Liver (tissue), 9 donors: Measurements from ENCODE around the gene STK11. TPM values are rescaled to one million over a fixed set of nuclear protein-coding genes. Genes with fewer than 3 reads are reported as not detected.

Source experiments
- DNase-seq: peaks from one replicate; pipeline ENCODE4 v3.0.0-alpha.2; 2017; ENCODE audit warnings: low spot score
- H3K27ac ChIP-seq, 2 donors: one replicate each; pipeline ENCODE4 v1.7.0; 2013; ENCODE audit warnings: inconsistent platforms in 2 of 2, low read length in 2 of 2, control low read depth in 1 of 2, low read depth in 1 of 2, mild to moderate bottlenecking in 1 of 2
- H3K27me3 ChIP-seq, 4 donors: one replicate each; pipeline versions ENCODE4 v1.6.1 to v1.7.0; 2013; ENCODE audit warnings: low read length in 3 of 4, inconsistent platforms in 1 of 4, mild to moderate bottlenecking in 1 of 4, moderate library complexity in 1 of 4; ENCODE audit not compliant: control insufficient read depth in 4 of 4, insufficient read depth in 4 of 4
- H3K36me3 ChIP-seq, 4 donors: one replicate each; pipeline versions ENCODE4 v1.6.1 to v1.7.0; 2013; ENCODE audit warnings: low read length in 3 of 4, mild to moderate bottlenecking in 3 of 4, low read depth in 1 of 4, moderate library complexity in 1 of 4; ENCODE audit not compliant: control insufficient read depth in 4 of 4, insufficient read depth in 3 of 4
- H3K4me1 ChIP-seq, 4 donors: one replicate each; pipeline versions ENCODE4 v1.6.1 to v1.7.0; 2013; ENCODE audit warnings: low read length in 3 of 4, mild to moderate bottlenecking in 3 of 4, moderate library complexity in 1 of 4; ENCODE audit not compliant: control insufficient read depth in 4 of 4, insufficient read depth in 4 of 4
- H3K4me3 ChIP-seq, 3 donors: one replicate each; pipeline versions ENCODE4 v1.6.1 to v1.7.0; 2013; ENCODE audit warnings: low read length in 3 of 3, control low read depth in 1 of 3, low read depth in 1 of 3, mild to moderate bottlenecking in 1 of 3
- H3K9ac ChIP-seq, 2 donors: one replicate each; pipeline ENCODE4 v1.7.0; 2013; ENCODE audit warnings: low read length in 2 of 2, mild to moderate bottlenecking in 2 of 2, moderate library complexity in 2 of 2, control low read depth in 1 of 2, low read depth in 1 of 2
- H3K9me3 ChIP-seq, 4 donors: one replicate each; pipeline versions ENCODE4 v1.6.1 to v1.7.0; 2013; ENCODE audit warnings: low read length in 3 of 4; ENCODE audit not compliant: control insufficient read depth in 4 of 4
- ATF3 ChIP-seq: IDR thresholded peaks from 2 replicates; pipeline ENCODE4 v1.6.1; 2016; ENCODE audit warnings: antibody characterized with exemption
- CTCF ChIP-seq: fragments of 150-350 bp; IDR thresholded peaks from 2 replicates; pipeline ENCODE4 v1.5.1; 2017; ENCODE audit warnings: improper control_type of control experiment, low read depth, low read length; ENCODE audit not compliant: missing input control
- EGR1 ChIP-seq, 2 donors: IDR thresholded peaks; 2 replicates each; pipeline ENCODE4 v1.6.1; 2016 to 2018; ENCODE audit warnings: antibody characterized with exemption in 2 of 2, low read depth in 2 of 2
- FOXA1 ChIP-seq: IDR thresholded peaks from 2 replicates; pipeline ENCODE4 v1.6.1; 2016; ENCODE audit warnings: antibody characterized with exemption
- FOXA2 ChIP-seq: IDR thresholded peaks from 2 replicates; pipeline ENCODE4 v1.6.1; 2016; ENCODE audit warnings: antibody characterized with exemption
- GABPA ChIP-seq, 2 donors: IDR thresholded peaks in 1 of 2; conservative IDR thresholded peaks in 1 of 2; 2 replicates each; pipeline ENCODE4 v1.6.1; 2016; ENCODE audit warnings: antibody characterized with exemption in 2 of 2, mild to moderate bottlenecking in 1 of 2, moderate library complexity in 1 of 2
- HNF4A ChIP-seq, 2 donors: conservative IDR thresholded peaks; 2 replicates each; pipeline ENCODE4 v1.6.1; 2016; ENCODE audit warnings: antibody characterized with exemption in 2 of 2, mild to moderate bottlenecking in 2 of 2
- HNF4G ChIP-seq: IDR thresholded peaks from 2 replicates; pipeline ENCODE4 v1.6.1; 2016; ENCODE audit warnings: antibody characterized with exemption
- JUND ChIP-seq, 2 donors: IDR thresholded peaks; 2 replicates each; pipeline ENCODE4 v1.6.1; 2016; ENCODE audit warnings: antibody characterized with exemption in 2 of 2
- MAX ChIP-seq: IDR thresholded peaks from 2 replicates; pipeline ENCODE4 v1.6.1; 2016; ENCODE audit warnings: antibody characterized with exemption
- NR2F2 ChIP-seq: IDR thresholded peaks from 2 replicates; pipeline ENCODE4 v1.6.1; 2016; ENCODE audit warnings: antibody characterized with exemption
- RAD21 ChIP-seq, 2 donors: IDR thresholded peaks; 2 replicates each; pipeline ENCODE4 v1.6.1; 2016; ENCODE audit warnings: antibody characterized with exemption in 2 of 2, mild to moderate bottlenecking in 2 of 2
- REST ChIP-seq: IDR thresholded peaks from 2 replicates; pipeline ENCODE4 v1.6.1; 2016; ENCODE audit warnings: antibody characterized with exemption, mild to moderate bottlenecking
- RXRA ChIP-seq, 2 donors: IDR thresholded peaks; 2 replicates each; pipeline ENCODE4 v1.6.1; 2017 to 2018; ENCODE audit warnings: antibody characterized with exemption in 2 of 2, mild to moderate bottlenecking in 1 of 2
- SP1 ChIP-seq: IDR thresholded peaks from 2 replicates; pipeline ENCODE4 v1.6.1; 2018; ENCODE audit warnings: antibody characterized with exemption, mild to moderate bottlenecking
- TAF1 ChIP-seq: conservative IDR thresholded peaks from 2 replicates; pipeline ENCODE4 v1.6.1; 2016; ENCODE audit warnings: antibody characterized with exemption, mild to moderate bottlenecking
- YY1 ChIP-seq: IDR thresholded peaks from 2 replicates; pipeline ENCODE4 v1.6.1; 2016; ENCODE audit warnings: antibody characterized with exemption, mild to moderate bottlenecking
- ZBTB33 ChIP-seq: IDR thresholded peaks from 2 replicates; pipeline ENCODE4 v1.6.1; 2016; ENCODE audit warnings: antibody characterized with exemption
- WGBS: extraction: QIAGEN DNeasy Blood & Tissue Kit; methylation state at CpG from one replicate; pipeline ENCODE4 v1.1.7; 2013; 5-methylcytosine and 5-hydroxymethylcytosine counted together
- polyA plus RNA-seq, 2 donors: library from polyadenylated mRNA; stranded (reverse) in 1 of 2; unstranded in 1 of 2; fragments of 200-250 nt in 1 of 2; fragments of >200 nt in 1 of 2; fragmentation: Nextera tagmentation in 1 of 2; extraction: Ambion mirVana in 1 of 2; gene quantifications; one replicate each; pipeline versions ENCODE4 v1.2.1 to v1.2.3, GENCODE V29; 2013 to 2015
- total RNA-seq, 2 donors: library from RNA; depleted of rRNA; stranded (reverse); fragments of >200 nt; gene quantifications; one replicate each; pipeline ENCODE4 v1.2.3, GENCODE V29; 2014
- donor health status: healthy.
- donor health status: healthy.
- donor health status: healthy.
- donor health status: healthy.
- donor health status: healthy.

Gene STK11
- total and polyA plus RNA-seq, 4 donors, result 3.0 to 126 (median 35.5) TPM

- no peaks in the 10 kb centered on the region for H3K27me3 ChIP-seq
- H3K4me1 ChIP-seq, result peaks cover 15 to 62% (median 44%) of the 10 kb centered on the region in 4 donors
- no peak for TF ChIP-seq SP1
- no peak for TF ChIP-seq NR2F2
- TF ChIP-seq MAX, result no peak
- no peak for TF ChIP-seq JUND (IDR thresholded peaks at IDR 0.05)
- no peak for TF ChIP-seq FOXA2
- TF ChIP-seq RAD21 (IDR thresholded peaks at IDR 0.05), result no peak
- no peak for TF ChIP-seq EGR1 (IDR thresholded peaks at IDR 0.05; ENCODE audit: low read depth in 2 of 2)
- no peak for TF ChIP-seq RXRA (IDR thresholded peaks at IDR 0.05)
- no peak for TF ChIP-seq CTCF
- no peak for TF ChIP-seq TAF1
- TF ChIP-seq REST, result no peak
- no peak for TF ChIP-seq FOXA1
- no peak for TF ChIP-seq YY1
- no peak for TF ChIP-seq ZBTB33
- TF ChIP-seq ATF3, result no peak
- no peak for TF ChIP-seq HNF4G
- no peak for TF ChIP-seq HNF4A (conservative IDR thresholded peaks at IDR 0.05)
- no peak for TF ChIP-seq GABPA (IDR thresholded peaks at IDR 0.05 in 1 of 2, conservative IDR thresholded peaks at IDR 0.05 in 1 of 2)
- DNase-seq, result no peak
- H3K4me3 ChIP-seq, result no peak overlapping the region
- H3K36me3 ChIP-seq, result no peaks in the 10 kb centered on the region
- no peak overlapping the region for H3K27ac ChIP-seq
- no peak overlapping the region for H3K9ac ChIP-seq
- H3K9me3 ChIP-seq, result no peaks in the 10 kb centered on the region
- WGBS, result 97% methylated on average over 13 of the region's 13 CpGs
These were observed 4.6 kb downstream of the STK11 start for GRCh38 chr19:1210227-1210538.
